GM19467 (cell line): Measurements from ENCODE around the gene STH.

Experiments used
- ATAC-seq: cut with Tn5 transposase; IDR thresholded peaks from one replicate; pipeline ENCODE4 v1.9.1; 2021; ENCODE audit warnings: mild to moderate bottlenecking, moderate library complexity; ENCODE audit not compliant: unreplicated experiment

The STH gene

GRCh38 chr17:45983614-45984310 lies 15.3 kb upstream of the STH start:
- no peak for ATAC-seq

GRCh38 chr17:45984368-45984767 lies 14.7 kb upstream of the STH start:
- ATAC-seq, result no peak

- ATAC-seq, result no peak
These were observed 13.6 kb upstream of the STH start for GRCh38 chr17:45985447-45985846.

GRCh38 chr17:45986056-45986455 lies 13.0 kb upstream of the STH start:
- no peak for ATAC-seq

- ATAC-seq, result no peak
These were observed 11.3 kb upstream of the STH start for GRCh38 chr17:45987706-45988105.

- ATAC-seq, result no peak
These were observed 9.3 kb upstream of the STH start for GRCh38 chr17:45989759-45990158.

- no peak for ATAC-seq
These were observed 8.2 kb upstream of the STH start for GRCh38 chr17:45990886-45991285.

- no peak for ATAC-seq
These were observed 7.7 kb upstream of the STH start for GRCh38 chr17:45991341-45991740.

GRCh38 chr17:45992175-45992574 lies 6.9 kb upstream of the STH start:
- ATAC-seq, result no peak

- no peak for ATAC-seq
These were observed 6.1 kb upstream of the STH start for GRCh38 chr17:45992904-45993303.

GRCh38 chr17:45993962-45994627 lies 5.0 kb upstream of the STH start:
- ATAC-seq, result no peak

GRCh38 chr17:45994987-45995386 lies 4.1 kb upstream of the STH start:
- no peak for ATAC-seq

- no peak for ATAC-seq
These were observed 3.3 kb upstream of the STH start for GRCh38 chr17:45995627-45996270.

GRCh38 chr17:45996282-45996937 lies 2.6 kb upstream of the STH start:
- no peak for ATAC-seq

GRCh38 chr17:45997166-45997565 lies 1.9 kb upstream of the STH start:
- no peak for ATAC-seq

- ATAC-seq, result no peak
These were observed 1.4 kb upstream of the STH start for GRCh38 chr17:45997624-45998023.

- ATAC-seq, result no peak
These were observed 845 bp downstream of the STH start for GRCh38 chr17:45999900-46000290.

GRCh38 chr17:46000292-46000691 lies 1.2 kb downstream of the STH start:
- no peak for ATAC-seq

GRCh38 chr17:46000757-46001156 lies 1.7 kb downstream of the STH start:
- no peak for ATAC-seq

GRCh38 chr17:46001390-46002310 lies 2.6 kb downstream of the STH start:
- ATAC-seq, result no peak
